Measurements from ENCODE around the gene ZNF564. TPM values are rescaled to one million over a fixed set of nuclear protein-coding genes. Genes with fewer than 3 reads are reported as not detected.

The ZNF564 gene
- total RNA-seq, 1 experiment from 2014 or later: 6.1 TPM

DNA sequence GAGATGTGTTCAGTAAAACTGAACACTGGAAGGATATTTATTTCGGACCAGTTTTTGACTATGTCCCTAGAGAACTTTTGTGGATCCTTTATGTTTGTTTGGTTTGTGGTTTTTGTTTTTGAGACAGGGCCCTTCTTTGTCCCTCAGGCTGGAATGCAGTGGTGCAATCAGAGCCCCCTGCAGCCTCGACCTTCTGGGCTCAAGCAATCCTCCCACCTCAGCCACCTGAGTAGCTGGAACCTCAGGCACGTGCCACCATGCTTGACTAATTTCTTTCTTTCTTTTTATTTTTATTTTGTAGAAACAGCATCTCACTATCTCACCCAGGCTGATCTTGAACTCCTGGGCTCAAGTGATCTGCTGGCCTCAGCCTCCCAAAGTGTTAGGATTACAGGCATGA lies 65.7 kb downstream of the ZNF564 start:
- Histone ChIP-seq H3K4me3 (replicated peaks in 1 of 2; ENCODE audit: low read depth in 1 of 2, low read length in 2 of 2) (no peak overlapping the region), H3K27me3 (ENCODE audit: insufficient read depth, low read length) (no peaks in the 10 kb centered on the region), H3K9me2 (ENCODE audit: insufficient read depth) (no peaks in the 10 kb centered on the region), H2AFZ (ENCODE audit: low read depth, low read length, poor library complexity, severe bottlenecking) (no peak overlapping the region), H4K20me1 (ENCODE audit: insufficient read depth) (no peaks in the 10 kb centered on the region), H3K79me2 (ENCODE audit: insufficient read depth, low read length) (no peaks in the 10 kb centered on the region), H3K9ac (ENCODE audit: low read length) (no peak overlapping the region), H3K27ac (ENCODE audit: low read depth, low read length) (no peak overlapping the region), H3K9me3 (ENCODE audit: control insufficient read depth in 1 of 2, insufficient read depth in 1 of 2, low read depth in 1 of 2, low read length in 2 of 2) (peaks cover 5 to 6% of the 10 kb centered on the region in 2 experiments; a peak in 2 of 4 replicates), H3K36me3 (ENCODE audit: control insufficient read depth in 1 of 2, insufficient read depth in 2 of 2, low read length in 2 of 2) (no peaks in the 10 kb centered on the region), H3K4me2 (ENCODE audit: low read length) (no peak overlapping the region), H3K4me1 (ENCODE audit: control insufficient read depth in 1 of 2, insufficient read depth in 2 of 2, low read length in 2 of 2) (no peaks in the 10 kb centered on the region)
- CTCF ChIA-PET: no interaction called here
- RAD21 ChIA-PET (ENCODE audit: low non-redundant PET in 1 of 2, low total read pairs in 2 of 2, uncharacterized antibody in 2 of 2, unreplicated experiment in 2 of 2): no interaction called here
- BruUV-seq (replicated peaks): no TSS peak
- POLR2A ChIA-PET: no interaction called here
- TF ChIP-seq SIN3A (IDR thresholded peaks at IDR 0.05; ENCODE audit: low read depth): no peak
- TF ChIP-seq EZH2 (IDR thresholded peaks at IDR 0.05): no peak
- TF ChIP-seq EZH2phosphoT487 (IDR thresholded peaks at IDR 0.05; ENCODE audit: borderline replicate concordance): no peak
- no peak for TF ChIP-seq SP1 (IDR thresholded peaks at IDR 0.05; ENCODE audit: low read depth)
- TF ChIP-seq, protein P1, sequence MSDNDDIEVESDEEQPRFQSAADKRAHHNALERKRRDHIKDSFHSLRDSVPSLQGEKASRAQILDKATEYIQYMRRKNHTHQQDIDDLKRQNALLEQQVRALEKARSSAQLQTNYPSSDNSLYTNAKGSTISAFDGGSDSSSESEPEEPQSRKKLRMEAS (IDR thresholded peaks at IDR 0.05): no peak
- TF ChIP-seq JUND (IDR thresholded peaks at IDR 0.05): no peak
- no peak for TF ChIP-seq CEBPB (IDR thresholded peaks at IDR 0.05; ENCODE audit: low read depth)
- TF ChIP-seq YY1 (IDR thresholded peaks at IDR 0.05; ENCODE audit: extremely low read depth, insufficient replicate concordance, low read depth, low read length): no peak
- TF ChIP-seq RAD21 (IDR thresholded peaks at IDR 0.05; ENCODE audit: low read depth): no peak
- TF ChIP-seq ELF1 (IDR thresholded peaks at IDR 0.05; ENCODE audit: borderline replicate concordance, low read depth): no peak
- no peak for TF ChIP-seq POLR2AphosphoS5 (IDR thresholded peaks at IDR 0.05; ENCODE audit: low read depth, low read length)
- TF ChIP-seq CBX3 (IDR thresholded peaks at IDR 0.05; ENCODE audit: low read depth): no peak
- no peak for TF ChIP-seq POLR2A (IDR thresholded peaks at IDR 0.05; ENCODE audit: borderline replicate concordance, extremely low read depth, insufficient read depth, insufficient read length)
- intact Hi-C loops (cut with micrococcal nuclease): no loop called here
- DNase-seq (ENCODE audit: low read depth, low spot score) (no peak), ATAC-seq (no peak)

GRCh38 chr19:12485052-12485416 lies 66.2 kb downstream of the ZNF564 start:
- H3K4me1 ChIP-seq (ENCODE audit: control insufficient read depth in 1 of 2, insufficient read depth in 2 of 2, low read length in 2 of 2): no peaks in the 10 kb centered on the region
- H3K9me3 ChIP-seq (ENCODE audit: control insufficient read depth in 1 of 2, insufficient read depth in 1 of 2, low read depth in 1 of 2, low read length in 2 of 2): peaks cover 5 to 6% of the 10 kb centered on the region in 2 experiments; a peak in 2 of 4 replicates
- POLR2A ChIA-PET: no interaction called here
- H3K4me2 ChIP-seq (ENCODE audit: low read length): no peak overlapping the region
- H3K27ac ChIP-seq (ENCODE audit: low read depth, low read length): no peak overlapping the region
- no peaks in the 10 kb centered on the region for H3K79me2 ChIP-seq (ENCODE audit: insufficient read depth, low read length)
- no peak overlapping the region for H3K4me3 ChIP-seq (replicated peaks in 1 of 2; ENCODE audit: low read depth in 1 of 2, low read length in 2 of 2)
- H3K27me3 ChIP-seq (ENCODE audit: insufficient read depth, low read length): no peaks in the 10 kb centered on the region
- CTCF ChIA-PET: no interaction called here
- no TSS peak for BruUV-seq (replicated peaks)
- intact Hi-C loops (cut with micrococcal nuclease): no loop called here
- no peaks in the 10 kb centered on the region for H3K9me2 ChIP-seq (ENCODE audit: insufficient read depth)
- no peak for ATAC-seq
- no peaks in the 10 kb centered on the region for H4K20me1 ChIP-seq (ENCODE audit: insufficient read depth)
- no peak for TF ChIP-seq SIN3A (IDR thresholded peaks at IDR 0.05; ENCODE audit: low read depth)
- TF ChIP-seq ZNF274 (IDR thresholded peaks at IDR 0.05; ENCODE audit: low read depth, low read length): no peak
- TF ChIP-seq EZH2 (IDR thresholded peaks at IDR 0.05): no peak
- TF ChIP-seq EZH2phosphoT487 (IDR thresholded peaks at IDR 0.05; ENCODE audit: borderline replicate concordance): no peak
- no peak for TF ChIP-seq ZFX (IDR thresholded peaks at IDR 0.05)
- no peak for TF ChIP-seq CEBPB (IDR thresholded peaks at IDR 0.05; ENCODE audit: low read depth)
- TF ChIP-seq ZBTB33 (IDR thresholded peaks at IDR 0.05; ENCODE audit: extremely low read depth, insufficient replicate concordance, low read length): no peak
- no peak for TF ChIP-seq CTCF (IDR thresholded peaks at IDR 0.05 in 2 of 3, conservative IDR thresholded peaks at IDR 0.05 in 1 of 3; ENCODE audit: borderline replicate concordance in 1 of 3, insufficient read depth in 1 of 3, low read depth in 2 of 3, low read length in 2 of 3)
- H3K9ac ChIP-seq (ENCODE audit: low read length): no peak overlapping the region
- no peaks in the 10 kb centered on the region for H3K36me3 ChIP-seq (ENCODE audit: control insufficient read depth in 1 of 2, insufficient read depth in 2 of 2, low read length in 2 of 2)
- RAD21 ChIA-PET (ENCODE audit: low non-redundant PET in 1 of 2, low total read pairs in 2 of 2, uncharacterized antibody in 2 of 2, unreplicated experiment in 2 of 2): no interaction called here
- DNase-seq (ENCODE audit: low read depth, low spot score): no peak
- H2AFZ ChIP-seq (ENCODE audit: low read depth, low read length, poor library complexity, severe bottlenecking): no peak overlapping the region
